ENCODE data around the gene CAMTA1. TPM values are rescaled to one million over a fixed set of nuclear protein-coding genes. Genes with fewer than 3 reads are reported as not detected.

Gene CAMTA1
- total and polyA plus RNA-seq, 4 donors, result 48.1 to 140 (median 52.3) TPM

GRCh38 chr1:6961289-6961688 lies 176.0 kb downstream of the CAMTA1 start:
- DNase-seq, result no peak
- Histone ChIP-seq H3K27me3 (ENCODE audit: control insufficient read depth in 3 of 3, insufficient read depth in 3 of 3, low read length in 2 of 3) (peaks cover 0 to 11% (median 3%) of the 10 kb centered on the region in 3 donors), H3K36me3 (ENCODE audit: control insufficient read depth in 4 of 4, insufficient read depth in 4 of 4, low read length in 4 of 4) (no peaks in the 10 kb centered on the region), H3K4me3 (no peak overlapping the region), H3K9me3 (ENCODE audit: control insufficient read depth in 4 of 4, insufficient read depth in 3 of 4, low read length in 3 of 4) (peaks cover 0 to 4% (median 0%) of the 10 kb centered on the region in 4 donors), H3K27ac (ENCODE audit: low read depth in 1 of 2, low read length in 1 of 2) (no peak overlapping the region), H3K9ac (ENCODE audit: insufficient read depth in 1 of 2, low read length in 2 of 2) (no peak overlapping the region), H3K4me1 (ENCODE audit: control insufficient read depth in 5 of 5, insufficient read depth in 5 of 5, low read length in 5 of 5) (peaks cover 0 to 20% (median 4%) of the 10 kb centered on the region in 5 donors)
- WGBS, 2 donors, result 88 to 96% methylated on average over 13 of the region's 13 CpGs
- no peak for TF ChIP-seq CTCF (IDR thresholded peaks at IDR 0.05; ENCODE audit: control extremely low read depth, extremely low read depth)
- no peak for ATAC-seq (ENCODE audit: insufficient read depth, low FRiP score)

- Histone ChIP-seq H3K4me3 (no peak overlapping the region), H3K4me1 (ENCODE audit: control insufficient read depth in 5 of 5, insufficient read depth in 5 of 5, low read length in 5 of 5) (peaks cover 0 to 20% (median 4%) of the 10 kb centered on the region in 5 donors), H3K36me3 (ENCODE audit: control insufficient read depth in 4 of 4, insufficient read depth in 4 of 4, low read length in 4 of 4) (no peaks in the 10 kb centered on the region), H3K9me3 (ENCODE audit: control insufficient read depth in 4 of 4, insufficient read depth in 3 of 4, low read length in 3 of 4) (peaks cover 0 to 1% (median 0%) of the 10 kb centered on the region in 4 donors), H3K9ac (ENCODE audit: insufficient read depth in 1 of 2, low read length in 2 of 2) (no peak overlapping the region), H3K27me3 (ENCODE audit: control insufficient read depth in 3 of 3, insufficient read depth in 3 of 3, low read length in 2 of 3) (peaks cover 0 to 11% (median 3%) of the 10 kb centered on the region in 3 donors), H3K27ac (ENCODE audit: low read depth in 1 of 2, low read length in 1 of 2) (no peak overlapping the region)
- WGBS, 2 donors, result 6 to 24% methylated on average over 28 to 31 of the region's 31 CpGs
- ATAC-seq (ENCODE audit: insufficient read depth, low FRiP score), result no peak
- DNase-seq, result peak in 2 of 3 donors; percentile 29 to 46
- TF ChIP-seq CTCF (IDR thresholded peaks at IDR 0.05; ENCODE audit: control extremely low read depth, extremely low read depth), result no peak
Measured at GRCh38 chr1:6961905-6962477, 176.7 kb downstream of the CAMTA1 start.

- ATAC-seq (ENCODE audit: insufficient read depth, low FRiP score), result peak; percentile 23
- no peak for TF ChIP-seq CTCF (IDR thresholded peaks at IDR 0.05; ENCODE audit: control extremely low read depth, extremely low read depth)
Measured at GRCh38 chr1:6962478-6962995, 177.3 kb downstream of the CAMTA1 start.

More at GRCh38 chr1:6962478-6962995, 177.3 kb downstream of the CAMTA1 start:
- H3K27ac ChIP-seq (ENCODE audit: low read depth in 1 of 2, low read length in 1 of 2), result no peak overlapping the region
- 3 to 6% methylated on average over 12 to 13 of the region's 14 CpGs for WGBS, 2 donors
- H3K4me1 ChIP-seq (ENCODE audit: control insufficient read depth in 5 of 5, insufficient read depth in 5 of 5, low read length in 5 of 5), result peaks cover 0 to 20% (median 4%) of the 10 kb centered on the region in 5 donors
- no peaks in the 10 kb centered on the region for H3K9me3 ChIP-seq (ENCODE audit: control insufficient read depth in 4 of 4, insufficient read depth in 3 of 4, low read length in 3 of 4)
- no peak overlapping the region for H3K4me3 ChIP-seq
- H3K36me3 ChIP-seq (ENCODE audit: control insufficient read depth in 4 of 4, insufficient read depth in 4 of 4, low read length in 4 of 4), result no peaks in the 10 kb centered on the region
- peaks cover 0 to 13% (median 3%) of the 10 kb centered on the region in 3 donors for H3K27me3 ChIP-seq (ENCODE audit: control insufficient read depth in 3 of 3, insufficient read depth in 3 of 3, low read length in 2 of 3)
- peak in 2 of 3 donors; percentile 17 to 66 for DNase-seq
- no peak overlapping the region for H3K9ac ChIP-seq (ENCODE audit: insufficient read depth in 1 of 2, low read length in 2 of 2)

Data from lung (tissue), 12 donors.